CD4-positive, alpha-beta T cell treated with Interleukin-6 for 4 hours (primary cell): ENCODE results near the gene CCDC102A.
"Not testable (repeated sequence)": the region's sequence is repeated elsewhere in the genome, so short reads cannot be mapped to it uniquely, and the experiment has no call there.

Source experiments
- DNase-seq: peaks from one replicate; pipeline ENCODE4 v3.0.0-alpha.2; 2020; ENCODE audit warnings: mixed read lengths

The CCDC102A gene

DNA sequence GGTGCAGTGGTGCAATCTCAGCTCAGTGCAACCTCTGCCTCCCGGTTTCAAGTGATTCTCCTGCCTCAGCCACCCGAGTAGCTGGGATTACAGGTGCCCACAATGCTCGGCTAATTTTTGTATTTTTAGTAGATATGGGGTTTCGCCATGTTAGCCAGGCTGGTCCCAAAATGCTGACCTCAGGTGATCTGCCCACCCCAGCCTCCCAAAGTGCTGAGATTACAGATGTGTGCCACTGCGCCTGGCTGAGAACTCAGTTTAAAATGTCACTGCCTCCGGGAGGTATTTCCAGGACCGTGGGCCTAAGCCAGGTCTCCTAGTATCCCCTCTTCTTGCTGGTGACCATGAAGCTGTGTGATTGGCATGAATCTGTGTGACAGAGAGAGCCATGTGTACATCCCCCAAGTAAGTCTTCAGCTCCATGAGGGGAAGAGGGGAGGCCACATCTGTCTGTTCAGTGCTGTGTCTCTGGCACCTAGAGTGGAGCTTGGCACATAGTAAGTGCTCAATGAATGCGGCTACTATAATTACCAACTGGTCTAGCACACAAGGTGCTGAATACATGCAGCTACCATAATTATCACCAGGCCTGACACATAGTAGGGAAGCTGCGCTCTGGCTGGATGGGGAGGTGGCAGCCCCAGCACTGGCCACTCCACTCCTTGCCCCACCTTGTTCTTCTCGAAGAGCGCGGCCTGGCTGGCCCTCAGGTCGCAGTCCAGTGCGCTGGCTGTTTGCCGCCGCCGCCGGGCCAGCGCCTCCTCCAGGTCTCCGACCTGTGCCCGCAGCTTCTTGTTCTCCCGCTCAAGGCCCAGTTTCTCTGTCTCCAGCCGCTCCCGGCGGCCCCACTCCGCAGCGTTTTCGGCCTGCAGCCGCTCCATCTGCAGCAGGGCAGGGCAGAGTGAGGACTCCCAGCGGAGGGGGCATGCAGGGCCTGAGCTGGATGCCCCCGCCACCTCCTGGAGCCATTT, 18.7 kb downstream of the CCDC102A start:
- no peak for DNase-seq

DNA sequence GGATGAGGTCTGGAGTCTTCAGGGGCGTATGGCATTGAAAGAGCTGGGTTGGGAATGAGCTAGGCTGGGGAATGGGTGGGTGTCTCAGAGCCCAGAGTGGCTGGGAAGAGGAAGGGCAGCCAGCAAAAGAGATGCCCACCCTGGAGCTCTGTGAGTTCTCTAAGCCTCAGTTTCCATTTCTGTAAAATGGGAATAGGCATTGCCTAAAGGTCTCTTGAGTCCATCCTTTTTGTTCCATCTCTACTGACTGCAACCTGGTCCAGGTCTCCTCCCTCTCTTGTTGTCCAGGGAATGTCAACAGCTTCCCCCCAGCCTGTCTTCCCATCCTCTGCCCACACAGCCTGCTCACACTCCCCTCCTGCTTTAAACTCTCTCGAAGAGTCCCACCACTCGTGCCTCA, 19.6 kb downstream of the CCDC102A start:
- no peak for DNase-seq

DNA sequence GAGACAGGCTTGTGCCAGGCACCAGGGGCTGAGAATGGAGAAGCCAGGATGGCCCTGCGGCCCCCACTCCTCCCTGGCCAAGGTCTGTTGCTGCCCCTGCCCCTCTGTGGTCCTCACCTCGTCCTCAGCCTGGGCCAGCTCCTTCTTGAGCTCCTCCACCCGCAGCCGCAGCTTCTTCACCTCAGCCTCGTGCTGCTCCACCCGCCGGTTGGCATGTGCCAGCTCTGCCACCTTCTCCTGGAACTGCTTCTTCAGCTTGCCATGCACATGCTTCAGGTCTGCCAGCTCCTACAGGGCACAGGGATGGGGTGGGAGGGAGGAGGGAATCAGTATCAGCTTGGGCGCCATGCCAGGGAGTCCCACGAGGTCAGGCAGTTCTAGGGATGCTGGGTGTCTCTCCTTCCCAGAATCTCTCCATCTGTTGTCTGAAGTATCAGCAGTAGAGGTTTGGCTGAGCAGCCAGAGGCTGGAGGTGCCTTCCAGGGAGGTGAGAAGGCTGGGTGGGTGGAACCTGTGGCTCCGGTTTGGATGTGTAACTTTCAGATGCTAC, 20.1 kb downstream of the CCDC102A start:
- DNase-seq: no peak

DNA sequence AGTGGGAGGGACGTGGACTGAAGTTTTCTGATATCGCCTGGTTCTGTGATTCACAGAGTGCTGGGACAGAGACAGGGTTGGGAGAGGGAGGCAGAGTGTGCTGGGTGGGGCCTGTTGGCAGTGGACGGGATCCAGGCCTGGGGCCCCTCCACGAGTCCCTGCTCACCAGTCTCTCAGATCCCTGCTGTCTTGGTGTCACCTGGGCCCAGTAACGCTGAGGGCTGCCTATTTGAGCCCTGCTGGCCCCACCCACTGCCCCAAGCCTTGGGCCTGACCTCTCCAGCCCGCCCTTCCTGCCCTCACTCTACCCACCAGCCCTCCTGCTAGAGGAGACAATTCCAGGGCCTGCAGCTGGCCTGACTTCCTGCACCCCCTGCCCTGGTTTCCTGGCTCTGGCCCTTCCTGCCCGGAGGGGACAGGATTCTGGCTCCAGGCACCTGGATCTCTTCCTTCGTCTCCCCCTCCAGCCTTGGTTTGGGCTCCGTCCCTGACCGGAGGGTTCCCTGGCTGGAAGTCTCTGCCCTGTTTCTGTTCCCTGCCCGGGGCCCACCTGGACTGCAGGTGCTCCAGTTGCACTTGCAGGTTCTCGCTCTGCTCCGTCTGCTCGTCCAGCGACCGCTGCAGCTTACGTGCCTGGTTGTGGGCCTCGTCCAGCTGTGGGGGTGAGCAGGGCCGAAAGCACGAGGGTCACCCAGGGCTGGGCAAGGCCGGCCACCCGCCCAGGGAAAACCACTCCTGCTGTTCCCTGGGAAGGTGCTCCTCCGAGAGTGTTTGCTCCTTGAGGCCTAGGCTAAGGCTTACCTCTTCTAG, 21.4 kb downstream of the CCDC102A start:
- DNase-seq: no peak

DNA sequence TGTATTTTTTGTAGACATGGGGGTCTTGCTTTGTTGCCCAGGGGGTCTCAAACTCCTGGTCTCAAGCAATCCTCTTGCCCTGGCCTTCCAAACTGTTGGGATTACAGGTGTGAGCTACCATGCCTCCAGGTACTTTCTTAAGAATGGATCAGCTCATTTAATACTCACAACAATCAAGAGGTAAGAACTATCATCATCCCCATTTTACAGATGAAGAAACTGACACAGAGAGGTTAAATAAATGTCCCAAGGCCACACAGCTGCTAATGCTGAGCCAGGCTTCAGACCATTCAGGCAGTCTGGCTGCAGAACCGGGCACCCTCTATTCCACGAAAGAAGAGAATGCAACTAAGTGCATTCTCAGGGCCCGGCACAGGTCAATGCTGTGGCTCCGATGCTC, 22.0 kb downstream of the CCDC102A start:
- DNase-seq: no peak

DNA sequence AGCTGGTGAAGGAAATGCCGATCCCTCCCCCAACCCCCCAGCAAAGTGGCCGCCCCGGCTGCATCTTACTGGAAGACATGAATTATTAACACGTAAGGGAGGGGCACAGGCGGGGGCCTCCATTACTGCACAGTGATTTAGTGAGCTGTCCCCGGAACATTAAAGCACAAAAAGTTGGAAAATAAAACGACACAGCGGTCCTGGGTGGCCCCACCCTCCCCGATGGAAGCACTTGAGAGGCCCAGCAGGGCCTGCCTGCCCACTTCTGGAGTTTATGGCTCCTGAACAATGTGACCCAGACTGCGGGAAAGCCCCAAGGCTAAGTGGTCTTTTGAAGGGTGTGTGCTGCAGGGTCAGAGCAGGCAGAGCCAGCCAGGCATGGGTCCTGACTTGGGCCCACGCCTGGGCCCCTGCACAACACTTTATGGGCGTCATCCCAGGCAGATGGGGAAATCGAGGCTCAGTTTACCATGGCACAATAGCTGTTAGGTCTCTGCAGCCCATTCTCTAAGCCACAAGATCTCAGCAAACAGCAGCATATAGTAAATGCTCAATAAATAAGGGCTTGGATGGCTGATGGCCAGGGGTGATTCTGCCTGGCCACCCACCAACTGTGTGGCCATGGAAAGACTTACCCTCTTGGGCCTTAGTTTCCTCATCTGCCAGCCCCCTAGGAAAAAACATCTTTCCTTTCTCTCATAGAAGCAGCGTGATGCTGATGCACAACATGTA, 22.8 kb downstream of the CCDC102A start:
- no peak for DNase-seq

DNA sequence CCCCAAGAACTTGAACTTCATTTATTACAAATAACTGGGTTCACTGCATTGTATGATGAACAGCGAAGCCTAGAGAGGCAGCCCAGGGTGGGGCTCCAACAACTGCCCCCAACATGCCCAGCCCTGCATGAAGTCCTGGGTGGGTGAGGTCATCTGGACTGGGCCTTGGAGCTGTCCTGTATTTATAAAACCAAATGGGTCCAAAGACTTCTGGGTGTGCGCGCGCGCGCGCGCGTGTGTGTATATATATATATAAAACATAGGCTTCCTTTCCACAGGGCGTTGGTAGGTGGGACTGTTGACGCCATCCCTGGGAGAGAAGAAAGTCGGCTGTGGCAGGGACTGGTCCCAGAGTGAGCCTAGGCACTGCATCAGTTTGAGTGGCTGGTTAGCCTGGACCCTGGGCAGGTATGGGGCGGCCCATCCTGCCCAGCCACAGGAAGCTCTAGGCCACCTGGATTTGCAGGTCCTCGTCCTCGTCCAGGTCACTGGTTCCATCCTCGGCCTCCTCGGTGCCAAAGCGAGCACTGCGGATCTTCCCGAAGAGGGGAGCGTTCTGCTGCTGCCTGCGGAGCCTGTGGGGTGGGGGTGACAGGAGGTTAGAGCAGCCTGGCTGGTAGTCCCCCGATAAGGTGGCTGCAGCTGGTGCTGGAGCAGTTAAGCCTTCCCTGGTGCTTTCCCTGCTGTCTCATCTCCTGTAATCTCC, 23.9 kb downstream of the CCDC102A start:
- no peak for DNase-seq

DNA sequence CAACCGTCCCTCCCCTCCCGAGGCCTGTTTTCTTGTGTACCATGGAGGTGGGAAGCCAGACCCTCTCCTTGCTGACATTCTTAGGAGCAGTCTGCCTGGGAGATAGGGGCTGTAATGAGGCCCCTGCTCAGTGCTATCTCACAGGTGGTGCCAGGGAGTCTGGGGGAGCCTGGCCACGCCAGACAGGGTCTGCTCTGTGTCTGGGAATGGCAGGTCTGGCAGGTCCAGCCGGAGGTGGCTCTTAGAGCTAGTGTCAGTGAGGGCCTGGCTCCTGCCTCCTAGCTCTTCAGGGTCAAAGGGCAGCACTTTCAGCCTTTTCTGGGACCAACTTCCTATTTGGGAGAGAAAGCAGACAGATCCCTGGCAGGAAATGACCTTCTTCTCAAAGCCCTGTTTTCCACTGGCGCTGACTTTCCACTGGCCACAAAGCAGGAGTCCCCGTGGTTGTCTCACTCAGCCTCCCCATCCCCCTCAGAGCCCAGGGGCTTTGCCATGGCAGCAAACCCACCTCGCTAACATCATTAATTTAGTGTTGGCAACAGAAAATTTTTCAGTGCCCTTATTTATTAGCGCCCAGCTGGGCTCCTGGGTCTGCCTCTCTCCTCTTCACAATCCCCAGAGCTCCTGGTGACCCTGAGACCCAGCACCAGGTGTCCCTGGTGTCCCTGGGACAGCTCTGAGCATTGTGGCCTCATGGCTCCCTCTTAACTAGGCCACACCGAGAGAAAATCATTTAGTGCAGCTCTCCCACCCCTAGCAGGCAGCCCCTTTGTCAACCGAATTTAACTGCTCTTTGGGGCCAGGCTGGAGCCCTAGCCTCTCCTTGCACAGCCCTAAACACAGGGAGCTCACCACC, 26.1 kb downstream of the CCDC102A start:
- no peak for DNase-seq

DNA sequence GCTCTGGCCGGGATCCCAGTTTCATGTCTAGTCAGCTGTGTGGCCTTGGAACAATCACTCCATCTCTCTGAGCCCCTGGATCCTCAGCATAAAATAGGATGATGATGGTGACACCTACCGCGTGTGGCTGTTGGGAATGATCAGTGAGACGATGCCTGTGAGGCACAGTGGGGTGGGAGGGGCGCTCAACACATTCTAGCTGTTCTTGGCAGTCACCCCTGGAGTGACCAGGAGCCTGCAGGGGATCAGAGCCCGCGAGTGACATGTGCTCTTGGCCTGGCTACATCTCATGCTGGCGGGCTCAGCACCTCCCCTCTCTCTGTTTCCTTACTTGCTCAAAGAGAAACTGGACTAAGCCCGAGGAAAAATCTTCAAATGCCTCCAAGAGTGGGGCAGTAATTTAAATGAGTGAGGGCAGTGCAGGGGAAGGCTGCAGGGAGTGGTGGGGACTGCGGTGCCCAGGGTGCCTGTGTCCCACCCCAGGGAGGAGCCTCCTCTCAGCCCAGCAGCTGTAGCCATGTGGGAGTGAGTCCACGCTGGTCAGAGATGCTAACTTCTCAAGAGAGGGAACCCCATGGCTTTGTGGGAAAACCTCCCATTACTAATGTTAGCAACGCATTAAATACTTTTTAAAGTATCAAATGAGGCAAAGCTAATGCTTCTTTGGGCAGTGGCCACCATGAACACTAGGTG, 27.0 kb downstream of the CCDC102A start:
- DNase-seq: no peak

DNA sequence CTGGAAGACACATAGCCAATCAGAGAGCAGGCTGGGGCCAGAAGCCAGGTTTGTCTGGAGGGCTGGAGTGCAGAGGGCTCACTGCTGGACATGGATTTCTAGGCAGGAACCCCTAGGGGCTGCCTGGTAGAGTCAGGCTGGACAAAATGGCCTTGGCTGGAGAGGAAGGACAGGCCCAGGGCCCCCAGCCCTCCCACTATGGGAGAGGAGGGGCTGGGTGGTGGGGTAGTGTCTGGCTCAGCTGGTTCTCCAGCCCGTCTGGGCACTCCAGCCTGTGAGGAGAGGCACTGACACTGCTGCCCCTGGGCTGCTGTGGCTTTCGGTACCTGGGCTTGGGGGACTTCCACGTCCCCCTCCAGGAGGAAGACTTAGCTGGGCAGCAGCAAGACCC, 28.3 kb downstream of the CCDC102A start:
- DNase-seq: no peak

DNA sequence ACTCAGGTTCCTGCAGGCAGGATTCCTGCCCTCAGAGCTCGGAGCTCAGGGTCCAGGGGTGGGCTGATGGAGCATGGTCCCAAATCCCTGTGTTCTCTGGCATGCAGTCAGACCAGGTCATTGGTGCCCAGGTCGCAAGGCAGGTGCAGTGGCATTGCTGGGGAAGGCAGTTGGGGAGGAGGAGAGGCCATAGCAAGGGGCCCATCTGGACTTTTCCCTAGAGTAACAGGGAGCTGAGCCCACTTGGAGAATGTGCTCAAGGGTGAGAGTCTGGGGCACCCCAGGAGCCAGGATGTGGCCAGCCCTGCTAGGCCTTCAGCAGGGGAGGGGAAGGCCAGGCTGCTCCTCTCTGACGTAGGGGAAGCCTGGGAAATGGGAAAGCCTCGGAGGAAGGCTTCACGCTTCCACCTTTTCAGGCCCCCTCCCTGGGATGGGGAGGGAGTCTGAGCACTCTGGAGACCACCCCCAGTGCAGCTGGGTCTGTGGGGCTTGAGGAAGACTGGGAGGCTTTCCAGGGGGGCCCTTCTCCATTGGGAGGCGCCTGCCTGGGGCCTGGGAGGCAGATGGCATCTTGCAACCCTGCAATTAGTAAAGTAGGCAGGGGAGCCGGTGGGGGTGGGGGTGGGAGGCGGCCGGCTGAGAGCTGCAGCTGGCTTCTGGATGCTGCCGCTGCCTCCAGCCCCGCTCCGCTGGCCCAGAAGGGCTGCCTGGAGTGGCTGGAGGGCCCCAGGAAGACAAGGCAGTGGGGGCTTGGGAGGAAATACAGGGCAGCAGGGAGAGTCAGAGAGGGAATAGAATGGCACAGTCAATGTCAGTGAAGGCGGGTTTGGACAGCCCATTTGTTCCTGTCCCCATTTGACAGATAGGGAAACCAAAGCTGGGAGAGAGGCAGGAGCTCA, 29.0 kb downstream of the CCDC102A start:
- no peak for DNase-seq

DNA sequence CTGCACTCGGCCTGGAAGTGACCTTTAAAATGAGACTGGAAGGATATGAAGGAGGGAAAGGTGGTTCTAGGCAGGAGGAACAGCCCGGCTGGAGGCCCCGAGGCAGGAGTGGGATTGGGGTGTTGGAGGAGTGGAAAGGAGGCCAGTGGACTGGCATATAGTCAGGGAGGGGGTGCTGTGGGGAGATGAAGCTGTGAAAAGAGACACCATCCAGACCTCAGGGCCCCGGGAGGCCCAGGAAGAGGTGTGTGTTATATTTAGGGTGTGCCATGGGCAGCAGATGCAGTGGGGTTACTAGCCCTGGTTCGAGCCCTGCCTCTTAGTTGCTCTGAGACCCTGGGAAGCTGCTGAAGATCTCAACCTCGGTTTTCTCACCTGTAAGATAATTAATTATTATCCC, 31.2 kb downstream of the CCDC102A start:
- no peak for DNase-seq

DNA sequence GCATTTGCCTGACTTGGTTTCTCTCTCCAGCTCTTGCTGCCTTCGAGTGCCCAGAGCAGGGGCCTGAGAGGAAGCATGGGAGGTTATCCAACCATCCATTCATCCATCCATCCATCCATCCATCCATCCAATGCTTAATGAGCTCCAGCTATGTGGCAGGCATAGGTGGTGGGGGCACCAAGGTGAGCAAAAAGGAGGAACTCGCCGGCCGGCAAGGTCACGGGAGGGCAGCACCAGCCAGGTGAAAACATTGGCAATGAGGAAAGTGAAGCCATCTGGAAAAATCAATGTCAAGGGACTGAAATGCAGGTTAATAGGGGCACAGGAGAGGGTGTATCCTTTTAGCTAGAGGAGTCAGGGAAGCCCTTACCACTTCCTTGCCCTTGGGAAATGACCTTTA, 31.9 kb downstream of the CCDC102A start:
- DNase-seq: no peak

DNA sequence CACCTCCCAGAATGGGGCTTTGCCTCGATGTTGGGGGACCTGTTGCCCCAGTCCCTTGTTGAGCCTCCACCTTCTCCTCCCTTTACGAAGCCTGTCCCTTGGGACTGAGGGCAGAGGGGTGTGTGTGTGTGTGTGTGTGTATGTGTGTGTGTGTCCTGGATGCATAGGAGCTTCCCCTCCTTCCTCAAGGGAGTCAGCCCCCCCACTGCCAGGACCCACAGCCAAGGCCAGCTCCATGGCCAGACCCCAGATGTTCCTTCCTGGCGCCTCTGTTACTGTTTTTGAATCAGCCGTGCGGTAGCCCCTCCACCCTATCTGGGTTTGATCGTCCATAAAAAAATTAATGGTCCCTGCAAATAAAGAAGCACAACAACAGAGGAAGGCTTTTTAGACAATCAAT, 32.4 kb downstream of the CCDC102A start:
- DNase-seq: no peak

DNA sequence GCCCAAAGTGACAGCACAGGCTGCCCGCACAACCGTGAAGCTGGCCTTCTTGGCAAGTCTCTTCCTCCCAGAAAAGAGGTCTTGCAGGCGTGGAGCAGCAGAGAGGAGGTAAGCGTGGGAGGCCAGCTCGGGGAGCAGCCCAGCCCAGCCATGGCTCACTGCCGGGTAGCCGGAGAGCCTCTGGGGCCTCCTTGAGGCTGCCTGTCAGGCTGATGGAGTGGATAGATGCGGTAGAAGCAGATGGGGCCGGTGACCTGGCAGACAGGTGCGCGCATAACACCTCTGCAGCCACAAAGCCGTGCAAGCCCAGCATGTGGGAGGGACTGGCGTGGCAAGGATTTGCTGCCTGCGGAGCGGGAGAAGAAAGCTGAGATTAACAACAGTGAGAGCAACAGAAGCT, 33.0 kb downstream of the CCDC102A start:
- no peak for DNase-seq

DNA sequence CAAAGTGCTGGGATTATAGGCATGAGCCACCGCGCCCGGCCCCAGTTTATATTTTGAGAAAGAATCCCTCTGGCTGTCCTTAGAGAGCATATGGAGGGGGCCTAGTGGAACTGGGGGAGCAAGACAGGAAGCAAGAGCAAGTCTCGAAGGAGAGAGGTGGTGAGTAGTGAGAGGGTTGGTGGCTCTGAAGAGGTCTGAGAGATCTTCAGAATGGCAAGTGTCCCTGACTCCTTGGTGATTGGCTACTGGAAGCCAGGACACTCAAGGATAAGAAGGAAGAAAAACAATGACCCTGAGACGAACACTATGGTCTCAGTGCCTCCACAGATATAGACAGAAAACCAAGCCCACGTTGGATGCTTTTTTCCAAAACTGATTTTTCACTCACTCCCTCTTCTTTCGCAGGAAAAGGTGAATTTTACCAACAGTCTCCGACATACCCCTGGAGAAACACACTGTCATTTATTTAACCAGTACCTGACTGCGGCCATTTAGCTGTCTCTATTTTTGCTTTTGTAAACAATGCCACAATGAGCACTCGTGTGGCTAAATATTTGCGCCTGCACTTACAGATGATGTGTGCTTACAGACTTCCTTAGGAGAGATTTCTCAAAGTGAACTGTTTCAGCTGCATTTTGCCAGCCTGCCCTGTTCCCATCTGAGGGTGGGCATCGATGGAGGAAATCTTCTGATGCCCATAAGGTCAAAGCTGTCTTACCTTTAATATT, 34.2 kb downstream of the CCDC102A start:
- DNase-seq: no peak

DNA sequence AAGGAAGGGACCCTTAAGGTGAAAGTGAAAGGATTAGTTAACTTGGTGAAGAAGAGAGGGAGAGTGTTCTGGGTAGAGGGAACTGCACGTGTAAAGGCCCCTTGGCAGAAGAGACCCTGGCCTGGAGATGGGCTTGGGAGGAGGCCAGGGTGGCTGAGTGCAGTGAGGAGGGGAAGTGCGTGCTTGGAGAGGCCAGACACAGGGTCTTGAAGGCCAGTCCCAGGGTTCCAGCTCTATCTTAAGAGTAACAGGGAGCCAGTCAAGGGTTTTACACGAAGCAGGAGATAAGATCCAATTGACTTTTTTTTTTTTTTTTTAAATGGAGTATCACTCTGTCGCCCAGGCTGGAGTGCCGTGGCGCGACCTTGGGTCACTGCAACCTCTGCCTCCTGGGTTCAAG, 34.9 kb downstream of the CCDC102A start:
- DNase-seq: no peak

DNA sequence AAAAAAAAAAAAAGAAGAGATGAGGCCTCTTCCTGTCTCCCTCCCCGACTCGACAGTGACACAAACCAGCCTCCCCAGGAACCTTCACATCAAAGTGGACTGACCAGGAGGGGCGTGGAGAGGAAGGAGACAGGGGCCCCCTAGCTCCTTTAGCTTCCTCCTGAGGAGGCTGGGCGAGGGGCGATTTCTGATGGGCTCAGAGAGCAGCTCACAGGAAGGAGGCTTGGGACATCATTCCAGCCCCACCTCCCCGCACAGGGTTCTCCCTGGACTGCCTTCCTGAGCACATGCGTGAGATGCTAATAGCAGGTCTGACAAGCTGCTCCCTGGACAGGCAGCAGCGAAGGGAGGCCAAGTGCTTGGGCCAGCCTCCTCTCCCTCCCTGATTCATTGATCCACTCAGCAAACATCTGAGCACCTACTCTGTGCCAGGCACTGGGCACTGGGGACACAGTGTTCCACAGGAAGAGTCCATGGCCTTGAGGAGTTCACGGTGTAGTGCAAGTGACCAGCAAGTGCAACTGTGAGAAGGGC, 35.7 kb downstream of the CCDC102A start:
- peak; percentile 27 for DNase-seq

DNA sequence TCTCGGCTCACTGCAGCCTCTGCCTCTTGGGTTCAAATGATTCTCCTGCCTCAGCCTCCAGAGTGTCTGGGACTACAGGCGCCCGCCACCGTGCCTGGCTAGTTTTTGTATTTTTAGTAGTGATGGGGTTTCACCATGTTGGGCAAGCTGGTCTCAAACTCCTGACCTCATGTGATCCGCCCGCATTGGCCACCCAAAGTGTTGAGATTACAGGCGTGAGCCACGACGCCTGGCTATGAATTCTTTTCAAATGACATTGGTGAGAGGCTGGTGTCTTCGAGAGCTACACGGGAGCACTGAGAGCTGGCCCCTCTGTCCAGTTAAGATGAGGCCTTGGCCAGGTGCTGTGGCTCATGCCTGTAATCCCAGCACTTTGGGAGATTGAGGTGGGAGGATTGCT, 36.4 kb downstream of the CCDC102A start:
- DNase-seq: not testable (repeated sequence)
